HG02981 (cell line): ENCODE results near the gene TMEM163.
"Not testable (repeated sequence)": the region's sequence is repeated elsewhere in the genome, so short reads cannot be mapped to it uniquely, and the experiment has no call there.

Experiments used
- ATAC-seq: cut with Tn5 transposase; IDR thresholded peaks from one replicate; pipeline ENCODE4 v1.9.1; 2021; ENCODE audit warnings: mild to moderate bottlenecking, moderate library complexity; ENCODE audit not compliant: unreplicated experiment

Gene TMEM163

GRCh38 chr2:134499307-134499926, 219.4 kb downstream of the TMEM163 start:
- ATAC-seq: no peak

DNA sequence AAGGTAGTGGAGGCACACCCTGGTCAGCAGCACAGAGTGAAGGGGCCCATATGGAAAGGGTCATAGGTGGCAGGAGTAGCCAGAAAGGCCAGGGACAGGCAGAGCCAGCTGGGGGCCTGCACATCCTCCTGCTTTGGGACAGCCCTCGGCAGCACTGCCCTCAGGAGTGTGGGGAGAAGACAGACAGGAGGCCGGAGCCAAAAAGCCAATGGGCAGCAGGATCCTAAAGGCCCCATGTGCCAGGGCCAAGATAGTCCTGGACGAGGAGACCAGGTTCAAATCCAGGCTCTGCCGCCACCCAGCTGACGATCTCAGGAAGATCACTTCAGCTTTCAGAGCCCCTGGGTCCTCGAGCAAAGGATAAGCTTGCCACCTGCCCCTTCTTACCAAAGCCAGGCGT, 220.1 kb downstream of the TMEM163 start:
- no peak for ATAC-seq

- no peak for ATAC-seq
Measured at GRCh38 chr2:134493797-134494196, 225.0 kb downstream of the TMEM163 start.

- ATAC-seq: no peak
Measured at GRCh38 chr2:134491771-134492441, 226.9 kb downstream of the TMEM163 start.

GRCh38 chr2:134491022-134491421, 227.8 kb downstream of the TMEM163 start:
- no peak for ATAC-seq

DNA sequence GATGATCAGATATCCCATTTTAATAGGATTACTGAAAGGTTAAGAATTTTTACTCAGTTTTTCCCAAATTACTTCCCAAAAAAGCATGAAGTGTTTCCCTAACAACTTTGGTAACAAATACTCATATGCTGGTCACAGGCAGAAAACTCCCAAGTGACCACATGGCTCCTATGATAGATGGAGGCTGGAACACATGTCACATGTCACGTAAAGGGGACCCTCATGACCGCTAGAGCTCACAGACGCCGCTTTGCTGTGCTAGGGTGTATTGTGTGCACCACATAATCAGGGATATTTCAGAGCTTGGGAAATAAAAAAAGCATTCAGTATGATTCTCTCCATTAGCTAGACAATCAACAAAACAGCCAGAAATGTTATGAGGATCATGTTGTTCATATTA, 228.2 kb downstream of the TMEM163 start:
- no peak for ATAC-seq

GRCh38 chr2:134489732-134490384, 228.9 kb downstream of the TMEM163 start:
- no peak for ATAC-seq

DNA sequence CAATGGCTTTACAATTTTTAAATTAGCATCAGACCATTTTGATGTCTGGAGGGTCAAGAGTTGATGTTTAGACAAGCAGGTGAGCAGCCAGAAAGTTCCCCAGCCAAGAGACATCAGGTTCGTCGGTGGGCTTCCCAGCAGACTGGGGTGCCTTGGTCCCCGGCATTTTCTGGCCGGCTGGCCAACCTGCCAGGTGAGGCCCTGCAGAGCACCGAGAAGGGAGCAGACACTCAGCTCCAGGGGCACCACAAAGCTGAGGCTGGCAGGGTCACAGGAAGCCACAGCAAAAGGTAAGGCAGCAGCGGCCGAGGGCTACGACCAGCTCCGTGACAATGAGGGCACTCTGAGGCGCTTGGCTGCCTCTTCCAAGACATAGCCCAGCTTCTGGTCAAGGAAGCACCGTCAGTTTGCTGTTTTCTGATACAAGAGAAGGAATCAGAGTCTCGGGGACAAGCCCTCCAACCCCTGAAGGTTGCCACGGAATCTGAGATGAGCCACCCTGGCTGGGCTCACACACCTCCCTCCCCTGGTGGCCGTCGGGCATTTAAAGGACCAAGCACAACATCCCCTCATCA, 235.9 kb downstream of the TMEM163 start:
- ATAC-seq: no peak

- no peak for ATAC-seq
Measured at GRCh38 chr2:134482131-134482723, 236.6 kb downstream of the TMEM163 start.

DNA sequence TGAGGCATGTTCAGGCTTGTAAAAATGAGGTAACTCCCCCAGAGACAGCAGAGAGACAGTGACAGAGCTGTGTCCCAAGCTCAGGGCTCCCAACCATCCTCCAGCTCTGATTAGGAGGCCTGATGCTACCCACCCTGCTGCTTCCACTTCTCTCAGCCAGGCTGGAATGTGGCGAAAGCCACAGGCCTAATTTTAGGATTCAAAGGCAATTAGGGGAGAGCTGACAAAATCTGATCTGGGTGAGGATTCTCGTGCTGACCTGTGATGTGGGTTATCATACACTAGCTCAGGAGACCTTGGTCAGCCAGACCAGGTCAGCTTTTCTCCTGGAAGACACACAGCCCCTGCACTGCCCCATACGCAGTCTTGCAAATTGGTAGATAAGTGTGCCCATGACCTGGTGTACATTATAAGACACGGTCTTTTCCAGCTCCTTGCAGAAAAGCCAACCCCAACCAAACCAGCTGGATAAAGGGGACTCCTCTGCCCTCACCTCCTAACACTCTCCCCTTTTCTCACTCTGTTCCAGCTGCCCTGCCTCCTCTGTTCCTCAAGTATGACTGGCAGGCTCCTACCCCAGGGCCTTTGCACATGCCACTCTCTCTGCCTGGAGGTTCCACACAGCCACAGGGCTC, 239.0 kb downstream of the TMEM163 start:
- no peak for ATAC-seq

DNA sequence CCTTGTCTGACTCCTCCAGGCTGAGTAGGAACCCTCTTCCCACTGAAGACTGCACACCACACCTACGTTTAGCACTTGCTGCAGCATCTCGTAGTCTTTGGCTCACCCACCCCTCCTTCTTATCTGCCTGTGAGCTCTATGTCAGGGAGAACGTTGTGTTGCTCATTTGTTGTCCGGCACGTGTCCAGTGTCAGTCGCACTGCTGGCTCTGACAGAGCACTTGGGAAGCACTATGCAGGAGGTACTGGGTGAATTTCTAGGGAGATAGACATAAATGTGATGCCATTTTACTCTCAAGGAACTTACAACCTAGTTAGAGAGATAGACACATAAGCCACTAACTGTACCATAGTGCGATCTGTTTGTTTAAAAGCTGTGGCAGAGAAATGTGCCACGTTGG, 241.8 kb downstream of the TMEM163 start:
- ATAC-seq: not testable (repeated sequence)

DNA sequence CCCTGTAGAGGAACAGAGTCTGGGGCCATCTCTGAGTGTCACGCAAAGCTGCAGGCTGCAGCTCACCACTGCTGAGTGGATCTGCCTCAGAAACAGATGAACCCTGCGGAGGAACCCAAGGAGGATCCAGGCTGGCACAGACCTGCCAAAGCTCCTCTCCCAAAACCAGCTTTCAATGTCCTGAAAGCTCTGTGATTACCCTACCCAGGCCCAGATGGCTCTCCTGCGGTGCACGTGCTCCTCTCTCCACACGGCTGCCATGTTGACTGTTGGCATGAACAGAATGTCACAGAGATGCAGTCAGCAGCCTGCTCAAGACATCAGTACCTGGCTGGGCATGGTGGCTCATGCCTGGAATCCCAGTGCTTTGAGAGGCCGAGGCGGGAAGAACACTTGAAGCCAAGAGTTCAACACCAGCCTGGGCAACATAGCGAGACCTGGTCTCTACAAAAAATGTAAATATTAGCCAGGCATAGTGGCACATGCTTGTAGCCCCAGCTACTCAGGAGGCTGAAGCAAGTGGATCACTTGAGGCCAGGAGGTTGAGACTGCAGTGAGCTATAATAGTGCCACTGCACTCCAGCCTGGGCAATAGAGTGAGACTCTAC, 248.1 kb downstream of the TMEM163 start:
- no peak for ATAC-seq

- ATAC-seq: no peak
Measured at GRCh38 chr2:134469516-134470115, 249.2 kb downstream of the TMEM163 start.

DNA sequence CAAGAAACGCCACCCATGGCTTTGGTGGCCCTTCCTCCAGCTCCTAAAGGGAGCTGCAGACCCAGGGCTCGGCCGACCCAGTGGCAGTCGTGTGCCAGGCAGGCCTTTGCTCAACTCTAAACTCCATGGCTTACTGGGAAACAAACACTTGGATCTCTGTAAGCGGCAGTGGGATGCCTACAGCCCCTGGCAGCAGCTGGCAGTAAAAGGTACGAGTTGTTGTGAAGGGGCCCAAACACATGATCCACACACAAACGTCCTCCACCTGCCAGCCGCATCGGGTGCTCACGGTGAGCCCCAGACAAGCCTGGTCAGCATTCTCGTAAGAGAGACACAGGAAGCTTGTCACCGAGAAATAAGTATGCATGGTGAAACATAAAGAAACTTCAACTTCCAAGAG, 250.0 kb downstream of the TMEM163 start:
- ATAC-seq: no peak

GRCh38 chr2:134468164-134468563, 250.6 kb downstream of the TMEM163 start:
- ATAC-seq: no peak

DNA sequence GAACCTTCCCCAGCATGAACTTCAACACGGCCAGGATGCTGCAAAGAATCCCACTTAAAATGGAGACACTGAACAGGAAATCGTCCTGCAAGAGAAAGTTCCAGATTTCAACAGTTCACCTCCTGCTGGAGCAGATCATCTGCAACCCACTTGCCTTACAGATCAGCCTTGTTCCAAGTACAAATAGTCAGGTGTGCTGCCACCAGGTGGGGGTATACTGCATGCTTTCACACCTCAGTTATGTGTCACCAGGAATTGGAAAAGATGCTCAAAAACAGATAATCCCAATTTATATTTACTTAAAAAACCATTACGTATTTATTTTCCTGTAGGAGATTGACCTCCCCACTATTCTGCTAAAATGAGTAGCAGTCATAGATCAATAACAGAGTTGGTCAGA, 252.7 kb downstream of the TMEM163 start:
- no peak for ATAC-seq

DNA sequence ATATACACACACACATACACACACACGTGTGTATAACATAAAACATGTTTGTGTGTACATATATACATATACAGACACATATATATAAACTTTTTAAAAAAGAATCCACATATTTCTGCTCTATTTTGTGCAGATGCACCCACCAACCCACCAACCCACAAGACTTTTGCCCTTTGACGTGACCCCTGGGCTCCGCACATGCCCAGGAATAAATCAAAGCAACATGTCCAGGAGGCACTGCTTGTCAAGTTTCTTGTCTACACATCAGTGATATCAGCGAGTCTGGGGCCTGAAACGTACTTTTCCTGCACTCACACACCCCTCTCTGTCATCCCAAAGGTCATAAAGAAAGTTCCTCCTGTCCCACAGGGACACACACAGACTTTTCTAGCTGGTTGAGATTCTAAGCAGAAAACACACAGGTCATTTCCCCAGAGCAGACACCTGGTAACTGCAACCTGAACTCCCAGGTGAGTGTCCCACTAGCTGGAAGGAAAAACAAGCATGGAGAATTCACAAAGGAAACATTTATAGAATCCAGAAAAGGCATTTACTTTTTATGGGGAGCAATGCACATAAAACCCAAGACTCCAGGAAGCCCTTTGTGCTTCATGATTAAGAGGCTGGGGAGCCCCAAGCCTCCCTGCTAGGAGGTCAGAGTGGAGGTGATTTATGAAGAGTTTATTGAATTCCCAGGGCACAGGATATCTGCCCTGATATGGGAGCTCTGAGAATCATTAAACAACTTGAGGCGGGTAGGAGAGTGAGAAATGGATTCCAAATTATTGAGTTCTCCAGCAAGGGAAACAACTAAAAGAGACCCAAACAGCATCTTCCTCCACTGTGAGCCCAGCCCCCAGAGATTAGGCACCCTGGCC, 253.3 kb downstream of the TMEM163 start:
- no peak for ATAC-seq

DNA sequence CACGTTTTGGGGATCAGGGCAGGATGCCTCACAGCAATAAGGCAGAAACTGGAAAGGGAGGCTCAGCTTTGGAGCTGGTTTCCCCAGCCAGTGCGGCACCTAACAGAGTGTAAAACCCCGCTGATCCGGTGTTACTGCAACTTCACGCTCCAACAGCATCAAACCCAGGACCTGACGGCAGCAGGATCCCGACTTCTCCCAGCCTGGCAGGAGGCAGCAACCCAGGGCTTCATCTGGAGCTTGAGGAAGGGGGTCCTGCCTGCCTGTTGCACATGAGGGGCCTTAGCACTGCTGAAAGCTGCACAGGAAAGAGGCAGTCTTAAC, 255.1 kb downstream of the TMEM163 start:
- no peak for ATAC-seq
